Kasumi-1 (cell line): Measurements from ENCODE around the gene CRADD.

Experiments used
- DNase-seq, 2 experiments: peaks; one replicate each; lab custom pipeline; 2025; lab: John Stamatoyannopoulos, UW

Gene CRADD

DNA sequence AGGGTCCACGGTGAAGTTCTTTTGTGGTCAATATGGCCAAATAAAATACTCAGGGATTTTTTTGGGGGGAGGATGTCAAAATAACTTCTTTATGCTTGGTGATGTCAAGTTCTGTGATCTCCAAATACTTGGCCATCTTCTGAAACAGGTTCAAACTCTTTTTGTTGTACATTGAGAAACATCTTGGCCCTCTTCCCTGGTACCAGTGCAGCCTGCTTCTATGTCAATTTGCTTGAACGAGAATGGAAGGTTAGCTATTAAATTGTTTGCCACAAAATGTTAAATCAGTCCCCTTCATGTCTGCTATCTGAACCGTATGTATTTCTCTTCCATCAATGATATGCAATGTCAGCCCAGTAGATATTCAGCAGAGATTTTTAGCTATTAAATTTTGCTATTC is 6.1 kb upstream of the CRADD start:
- no peak for DNase-seq

GRCh38 chr12:93673084-93673483 is 4.1 kb upstream of the CRADD start:
- no peak for DNase-seq

GRCh38 chr12:93674386-93674785 is 2.8 kb upstream of the CRADD start:
- no peak for DNase-seq

- DNase-seq, result no peak
Measured at GRCh38 chr12:93676408-93677194, 574 bp upstream of the CRADD start.

- DNase-seq, result no peak
Measured at GRCh38 chr12:93678779-93679178, 1.6 kb downstream of the CRADD start.

DNA sequence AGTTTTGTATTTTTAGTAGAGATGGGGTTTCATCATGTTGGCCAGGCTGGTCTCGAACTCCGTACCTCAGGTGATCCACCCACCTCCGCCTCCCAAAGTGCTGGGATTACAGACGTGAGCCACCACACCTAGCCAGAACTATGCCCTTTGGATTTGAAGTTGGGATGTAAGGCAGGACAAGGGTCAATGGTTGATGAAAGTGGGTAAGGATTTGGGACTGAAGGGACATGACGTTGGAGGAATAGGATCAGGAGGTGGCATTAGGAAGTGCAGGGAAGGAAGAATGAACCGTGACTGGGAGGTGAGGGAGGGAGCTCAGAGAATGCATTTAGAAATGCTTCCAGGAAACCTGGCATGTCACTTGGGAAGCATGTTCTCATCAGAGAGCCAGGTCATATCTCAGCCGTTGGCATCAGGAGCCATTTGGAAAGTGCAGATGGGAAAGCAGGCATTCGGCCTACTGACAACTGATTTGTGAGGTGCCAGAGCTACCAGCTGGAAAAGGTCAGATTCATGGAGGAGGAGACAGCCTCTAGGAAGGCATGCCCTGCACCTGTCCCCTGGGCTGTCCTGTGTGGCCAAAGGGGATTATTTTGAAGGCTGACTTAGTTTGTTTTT is 2.2 kb downstream of the CRADD start:
- DNase-seq, result no peak

- no peak for DNase-seq
Measured at GRCh38 chr12:93680006-93680405, 2.8 kb downstream of the CRADD start.

DNA sequence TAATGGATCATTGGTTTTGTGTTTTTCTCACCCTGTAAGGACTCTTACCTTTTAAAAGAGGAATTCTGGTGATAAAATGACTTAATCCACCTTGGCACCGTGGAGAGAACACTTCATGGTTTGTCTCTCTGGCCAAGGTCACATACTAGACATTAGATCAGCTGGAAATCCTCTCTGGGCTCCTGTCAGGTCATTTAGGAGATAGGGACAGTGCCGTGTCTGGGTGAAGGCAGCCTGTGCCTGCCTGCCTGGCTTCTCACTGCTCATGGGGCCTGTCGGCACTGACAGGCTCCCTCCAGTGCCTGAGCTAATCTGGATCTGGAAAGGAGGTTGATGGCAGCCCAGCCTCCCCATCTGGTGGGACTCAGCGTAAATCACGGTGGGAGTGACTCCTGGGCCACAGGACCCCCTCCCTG is 5.7 kb downstream of the CRADD start:
- DNase-seq, result no peak

DNA sequence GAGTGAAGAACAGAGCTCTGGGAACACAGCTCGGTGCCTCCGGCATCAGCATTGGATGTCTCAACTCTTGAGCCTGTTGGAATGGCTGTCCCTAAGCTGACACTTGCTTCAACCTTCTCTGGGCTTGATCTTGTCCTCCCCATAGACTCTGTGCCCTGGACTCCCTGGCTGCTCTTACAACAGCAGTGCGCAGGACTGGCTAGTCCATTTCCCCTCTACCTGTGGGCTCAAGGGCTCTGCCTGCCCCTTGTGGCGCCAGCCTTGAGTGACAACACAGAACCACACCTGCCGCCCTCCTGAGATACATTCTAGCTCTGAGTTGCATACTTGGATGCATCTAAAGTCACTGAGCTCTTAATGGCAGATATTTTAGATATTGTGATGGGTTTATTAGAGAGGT is 6.2 kb downstream of the CRADD start:
- no peak for DNase-seq

GRCh38 chr12:93684716-93685115 is 7.5 kb downstream of the CRADD start:
- DNase-seq, result no peak

GRCh38 chr12:93686572-93687356 is 9.6 kb downstream of the CRADD start:
- DNase-seq, result no peak

- no peak for DNase-seq
Measured at GRCh38 chr12:93689076-93689834, 12.1 kb downstream of the CRADD start.

DNA sequence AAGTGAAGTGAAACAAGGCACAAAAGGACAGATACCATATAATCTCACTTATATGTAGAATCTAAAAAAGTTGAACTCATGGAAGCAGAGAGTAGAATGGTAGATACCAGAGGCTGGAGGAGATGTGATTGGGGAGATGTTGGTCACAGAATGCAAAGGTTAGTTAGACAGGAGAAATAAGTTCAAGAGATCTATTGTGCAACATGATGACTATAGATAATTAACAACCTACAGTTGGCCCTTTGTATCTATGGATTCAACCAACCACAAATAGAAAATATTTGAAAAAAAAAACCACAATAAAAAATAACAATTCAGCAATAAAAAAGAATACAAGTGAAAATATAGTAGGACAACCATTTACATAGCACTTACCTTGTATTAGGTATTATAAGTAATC is 19.3 kb downstream of the CRADD start:
- no peak for DNase-seq

- no peak for DNase-seq
Measured at GRCh38 chr12:93698307-93699092, 21.3 kb downstream of the CRADD start.

DNA sequence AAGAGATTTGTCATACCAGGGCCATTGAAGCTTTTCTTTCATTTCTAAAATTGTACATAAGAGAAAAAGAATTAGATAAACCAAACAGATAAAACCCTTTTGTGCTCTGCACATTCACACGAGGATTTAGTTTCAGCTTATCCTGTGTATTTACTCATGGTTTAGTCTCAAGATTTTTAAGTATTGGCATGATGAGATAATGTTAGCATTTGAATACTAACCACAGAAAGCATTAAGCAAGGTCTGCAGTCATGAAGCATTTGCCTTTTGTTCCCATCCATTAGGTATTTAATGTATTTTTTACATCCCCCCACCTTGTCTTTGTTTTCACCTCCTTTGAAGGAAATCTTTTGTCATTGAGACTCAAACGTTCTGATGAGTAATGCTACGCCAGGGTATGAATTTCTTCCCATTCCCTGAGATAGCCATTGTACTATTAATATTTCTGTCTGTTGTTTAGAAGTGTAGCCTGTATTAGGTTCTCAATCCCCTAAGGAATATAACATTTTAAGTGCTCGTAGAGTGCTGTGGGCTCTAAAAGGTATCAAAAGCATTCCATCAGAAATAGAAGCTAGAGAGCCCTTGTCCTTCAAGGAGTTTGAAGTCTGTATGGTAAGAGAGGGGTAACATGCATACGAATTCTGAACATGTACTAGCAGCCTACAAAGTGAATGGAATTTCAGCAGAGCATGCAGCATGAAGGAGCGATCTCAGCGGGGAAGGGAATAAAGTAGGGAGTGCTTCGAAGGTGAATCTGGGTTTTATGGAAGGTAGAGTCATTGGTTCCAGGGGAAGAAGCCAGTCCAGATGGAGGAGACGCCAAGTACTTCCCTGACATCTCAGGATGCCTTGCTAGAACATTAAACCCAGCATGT is 22.3 kb downstream of the CRADD start:
- no peak for DNase-seq

- no peak for DNase-seq
Measured at GRCh38 chr12:93702707-93703315, 25.6 kb downstream of the CRADD start.

GRCh38 chr12:93704122-93704521 is 26.9 kb downstream of the CRADD start:
- no peak for DNase-seq

DNA sequence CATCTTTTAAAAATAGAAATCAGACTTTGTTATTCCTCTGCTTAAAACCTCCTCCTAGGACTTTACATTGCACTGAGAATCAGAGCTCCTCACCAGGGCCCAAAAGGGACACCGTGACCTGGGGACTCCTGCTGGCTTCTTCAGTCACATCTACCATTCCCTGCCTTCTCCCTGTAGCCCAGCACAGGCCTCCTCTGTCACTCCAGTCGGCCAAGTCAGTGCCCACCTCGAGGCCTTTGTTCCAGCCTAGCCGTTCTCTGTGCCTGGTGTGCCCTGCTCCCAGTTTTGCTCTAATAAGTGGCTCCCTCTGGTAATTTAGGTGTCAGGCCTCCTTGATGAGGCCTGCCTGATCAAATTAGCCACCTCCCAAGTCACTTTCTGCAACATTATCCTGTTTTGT is 27.4 kb downstream of the CRADD start:
- DNase-seq, result no peak

- no peak for DNase-seq
Measured at GRCh38 chr12:93705237-93705636, 28.1 kb downstream of the CRADD start.

DNA sequence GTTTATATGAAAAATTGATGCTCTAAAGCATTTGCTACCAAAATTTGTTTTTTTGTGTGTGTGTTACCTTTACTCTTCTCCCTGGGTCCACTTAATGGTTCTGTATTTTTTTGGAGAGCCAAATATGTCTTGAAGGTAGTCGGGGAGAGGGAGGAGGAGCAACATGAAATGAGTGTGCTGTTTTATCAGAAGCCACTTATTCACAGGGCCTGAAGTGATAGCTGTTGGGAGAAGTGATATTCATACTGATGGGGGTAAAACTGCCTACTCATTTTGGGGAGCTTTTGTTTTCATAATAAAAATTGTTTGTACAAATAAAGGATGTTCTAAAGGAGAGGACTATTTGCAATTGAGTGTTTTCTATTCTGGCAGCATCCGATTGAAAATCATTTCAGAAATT is 29.2 kb downstream of the CRADD start:
- DNase-seq, result no peak
